22Rv1 (cell line): ENCODE data around the gene HERPUD1.

Experiments used
- ZFX ChIP-seq: fragments of 450-650 bp; IDR thresholded peaks from 2 replicates; pipeline ENCODE4 v1.6.1; 2017; ENCODE audit warnings: antibody characterized with exemption, borderline replicate concordance
- TF ChIP-seq, protein P1 (sequence below): fragments of 450-650 bp; IDR thresholded peaks from 2 replicates; pipeline ENCODE4 v1.5.1; 2017; ENCODE audit warnings: mild to moderate bottlenecking

DNA sequence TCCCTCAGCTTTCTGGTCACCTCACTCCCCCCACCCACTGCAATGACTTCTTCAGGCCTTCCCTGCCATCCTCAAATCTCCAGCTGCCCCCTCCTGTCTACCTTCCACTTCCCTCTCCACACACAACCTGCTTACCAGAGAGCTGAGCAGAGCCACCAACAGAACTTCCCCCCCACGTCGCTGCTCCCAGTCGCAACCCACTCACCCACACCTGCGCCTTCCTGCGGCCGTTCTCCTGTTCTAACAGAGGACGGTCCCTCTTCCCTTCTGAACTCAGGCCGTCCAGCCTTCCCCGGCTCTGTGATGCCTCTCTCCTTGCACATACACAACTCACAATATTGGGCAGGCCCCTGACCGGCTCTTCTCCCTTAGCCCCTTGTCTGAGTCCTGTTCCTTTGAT is 43.8 kb downstream of the HERPUD1 start:
- TF ChIP-seq, protein P1, sequence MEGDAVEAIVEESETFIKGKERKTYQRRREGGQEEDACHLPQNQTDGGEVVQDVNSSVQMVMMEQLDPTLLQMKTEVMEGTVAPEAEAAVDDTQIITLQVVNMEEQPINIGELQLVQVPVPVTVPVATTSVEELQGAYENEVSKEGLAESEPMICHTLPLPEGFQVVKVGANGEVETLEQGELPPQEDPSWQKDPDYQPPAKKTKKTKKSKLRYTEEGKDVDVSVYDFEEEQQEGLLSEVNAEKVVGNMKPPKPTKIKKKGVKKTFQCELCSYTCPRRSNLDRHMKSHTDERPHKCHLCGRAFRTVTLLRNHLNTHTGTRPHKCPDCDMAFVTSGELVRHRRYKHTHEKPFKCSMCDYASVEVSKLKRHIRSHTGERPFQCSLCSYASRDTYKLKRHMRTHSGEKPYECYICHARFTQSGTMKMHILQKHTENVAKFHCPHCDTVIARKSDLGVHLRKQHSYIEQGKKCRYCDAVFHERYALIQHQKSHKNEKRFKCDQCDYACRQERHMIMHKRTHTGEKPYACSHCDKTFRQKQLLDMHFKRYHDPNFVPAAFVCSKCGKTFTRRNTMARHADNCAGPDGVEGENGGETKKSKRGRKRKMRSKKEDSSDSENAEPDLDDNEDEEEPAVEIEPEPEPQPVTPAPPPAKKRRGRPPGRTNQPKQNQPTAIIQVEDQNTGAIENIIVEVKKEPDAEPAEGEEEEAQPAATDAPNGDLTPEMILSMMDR = no peak
- TF ChIP-seq ZFX = no peak
